Psoas muscle (tissue), 8 donors: ENCODE data around the gene CD300LF. TPM values are rescaled to one million over a fixed set of nuclear protein-coding genes. Genes with fewer than 3 reads are reported as not detected.

Experiments used
- ATAC-seq, 4 donors: fragments of 200-7000 bp; cut with Tn5 transposase; one replicate each; pipeline ENCODE4 v1.9.1; 2020; ENCODE audit warnings: moderate library complexity in 3 of 4, mild to moderate bottlenecking in 2 of 4
- DNase-seq, 2 donors: peaks; one replicate each; pipeline ENCODE4 v3.0.0-alpha.2; 2020
- H3K27ac ChIP-seq: fragments of 200-600 bp; one replicate; pipeline ENCODE4 v1.8.0; 2022
- H3K27me3 ChIP-seq, 3 donors: fragments of 200-600 bp in 1 of 3; one replicate each; pipeline versions ENCODE4 v1.6.1 to v1.8.0; 2013 to 2022; ENCODE audit warnings: low read length in 2 of 3, mild to moderate bottlenecking in 2 of 3, moderate library complexity in 1 of 3; ENCODE audit not compliant: insufficient read depth in 3 of 3
- H3K36me3 ChIP-seq, 2 donors: fragments of 200-600 bp in 1 of 2; one replicate each; pipeline versions ENCODE4 v1.6.1 to v1.8.0; 2013 to 2022; ENCODE audit warnings: low read depth in 1 of 2, mild to moderate bottlenecking in 1 of 2, moderate library complexity in 1 of 2; ENCODE audit not compliant: insufficient read depth in 1 of 2
- H3K4me1 ChIP-seq: fragments of 200-600 bp; one replicate; pipeline ENCODE4 v1.8.0; 2022
- H3K4me3 ChIP-seq: fragments of 200-600 bp; one replicate; pipeline ENCODE4 v1.8.0; 2022; ENCODE audit warnings: mild to moderate bottlenecking
- H3K9me3 ChIP-seq: fragments of 200-600 bp; one replicate; pipeline ENCODE4 v1.8.0; 2022
- CTCF ChIP-seq: fragments of 200-600 bp; IDR thresholded peaks from one replicate; pipeline ENCODE4 v1.8.0; 2022; ENCODE audit warnings: antibody characterized with exemption
- WGBS, 3 donors: extraction: QIAGEN DNeasy Blood & Tissue Kit; methylation state at CpG; one replicate each; pipeline versions ENCODE4 v1.1.6 to v1.1.7; 2013; 5-methylcytosine and 5-hydroxymethylcytosine counted together
- intact Hi-C, 2 donors: fragments of 100-400 bp; cut with DNase I; formaldehyde crosslinking; loops; one replicate each; pipeline versions ENCODE4 v1.11.0 to v1.14.2; 2022
- polyA plus RNA-seq, 3 donors: library from polyadenylated mRNA; stranded (reverse); fragments of 200-250 nt; gene quantifications; one replicate each; pipeline ENCODE4 v1.2.3, GENCODE V29; 2013
- total RNA-seq, 4 donors: library from RNA; stranded (reverse); fragmentation: NEBNext Ultra II Directional in 2 of 4; extraction: Animal tissue kit (Norgen Biotek cat#: 25700) in 2 of 4; gene quantifications; one replicate each; pipeline versions ENCODE4 v1.2.1 to v1.2.4, GENCODE V29; 2021 to 2023
- donor health status: healthy with polysubstance abuse.
- donor health status: DM: no; HTN: no; CAD: no; lungs with moderate emphysema.
- donor health status: Bipolar disorder and iron deficiency.
- donor health status: healthy.
- donor health status: DM: yes; HTN: yes; CAD: no.
- donor health status: DM: no; HTN: no; CAD: no.
- donor health status: DM: no; HTN: no; CAD: no.
- donor health status: DM: yes; HTN: yes; CAD: no.

Gene CD300LF
- total and polyA plus RNA-seq, 7 donors, result 0.09 to 0.39 (median 0.24) TPM; not detected in 3

- WGBS, 3 donors, result 85 to 90% (median 86%) methylated on average over 8 of the region's 8 CpGs
Observed at GRCh38 chr17:74745548-74746177, 32.9 kb upstream of the CD300LF start.

GRCh38 chr17:74744714-74745547, 32.2 kb upstream of the CD300LF start:
- Histone ChIP-seq H3K4me3 (peak overlapping the region; percentile 42), H3K4me1 (peaks cover 6% of the 10 kb centered on the region), H3K27me3 (peaks cover 0 to 20% (median 3%) of the 10 kb centered on the region in 3 donors), H3K9me3 (no peaks in the 10 kb centered on the region), H3K36me3 (no peaks in the 10 kb centered on the region), H3K27ac (peak overlapping the region; percentile 32)
- DNase-seq (peak; percentile 84 to 92), ATAC-seq (peak; percentile 52 to 68 (median 64))
- WGBS, 3 donors, result 24 to 33% (median 30%) methylated on average over 19 to 24 of the region's 24 CpGs
- intact Hi-C loops, result loop anchor here (1.0 to 5.0 kb wide), 4 partner anchors 25 to 212 kb away; no protein-coding TSS in a partner anchor
- peak; percentile 100 for TF ChIP-seq CTCF

More at GRCh38 chr17:74745548-74746177, 32.9 kb upstream of the CD300LF start:
- Histone ChIP-seq H3K36me3 (no peaks in the 10 kb centered on the region), H3K27me3 (peaks cover 0 to 14% (median 1%) of the 10 kb centered on the region in 3 donors), H3K4me3 (no peak overlapping the region), H3K4me1 (peaks cover 11% of the 10 kb centered on the region), H3K27ac (no peak overlapping the region), H3K9me3 (no peaks in the 10 kb centered on the region)
- intact Hi-C loops, result loop anchor here (2.0 to 5.0 kb wide), 2 partner anchors 25 to 212 kb away; no protein-coding TSS in a partner anchor
- no peak for TF ChIP-seq CTCF
- no peak for ATAC-seq
- DNase-seq, result no peak

GRCh38 chr17:74744349-74744713, 31.6 kb upstream of the CD300LF start:
- Histone ChIP-seq H3K9me3 (no peaks in the 10 kb centered on the region), H3K27ac (no peak overlapping the region), H3K4me3 (peak overlapping the region; percentile 42), H3K36me3 (no peaks in the 10 kb centered on the region), H3K4me1 (peaks cover 5% of the 10 kb centered on the region), H3K27me3 (peaks cover 0 to 23% (median 3%) of the 10 kb centered on the region in 3 donors)
- ATAC-seq, result no peak
- 64 to 77% (median 67%) methylated on average over 2 of the region's 2 CpGs for WGBS, 3 donors
- intact Hi-C loops, result loop anchor here (1.0 to 2.0 kb wide), 3 partner anchors 26 to 120 kb away; no protein-coding TSS in a partner anchor
- no peak for DNase-seq
- TF ChIP-seq CTCF, result no peak

- H3K9me3 ChIP-seq, result no peaks in the 10 kb centered on the region
- DNase-seq (no peak), ATAC-seq (no peak)
- H3K4me1 ChIP-seq, result peaks cover 5% of the 10 kb centered on the region
- intact Hi-C loops, result loop anchor here (1.0 to 2.0 kb wide), 4 partner anchors 27 to 121 kb away; no protein-coding TSS in a partner anchor
- H3K4me3 ChIP-seq, result no peak overlapping the region
- no peak for TF ChIP-seq CTCF
- H3K27ac ChIP-seq, result no peak overlapping the region
- WGBS, 3 donors, result 80 to 93% (median 85%) methylated on average over 2 of the region's 2 CpGs
- peaks cover 0 to 25% (median 1%) of the 10 kb centered on the region in 3 donors for H3K27me3 ChIP-seq
- H3K36me3 ChIP-seq, result no peaks in the 10 kb centered on the region
Observed at GRCh38 chr17:74743755-74744154, 31.0 kb upstream of the CD300LF start.
